NCI-H128 (cell line): ENCODE data around the gene SIGLEC15.
"Not testable (repeated sequence)": the region's sequence is repeated elsewhere in the genome, so short reads cannot be mapped to it uniquely, and the experiment has no call there.

Experiments used
- DNase-seq: peaks from one replicate; lab custom pipeline; 2025; ENCODE audit not compliant: unreplicated experiment; lab: John Stamatoyannopoulos, UW

SIGLEC15 gene, protein sequence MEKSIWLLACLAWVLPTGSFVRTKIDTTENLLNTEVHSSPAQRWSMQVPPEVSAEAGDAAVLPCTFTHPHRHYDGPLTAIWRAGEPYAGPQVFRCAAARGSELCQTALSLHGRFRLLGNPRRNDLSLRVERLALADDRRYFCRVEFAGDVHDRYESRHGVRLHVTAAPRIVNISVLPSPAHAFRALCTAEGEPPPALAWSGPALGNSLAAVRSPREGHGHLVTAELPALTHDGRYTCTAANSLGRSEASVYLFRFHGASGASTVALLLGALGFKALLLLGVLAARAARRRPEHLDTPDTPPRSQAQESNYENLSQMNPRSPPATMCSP

DNA sequence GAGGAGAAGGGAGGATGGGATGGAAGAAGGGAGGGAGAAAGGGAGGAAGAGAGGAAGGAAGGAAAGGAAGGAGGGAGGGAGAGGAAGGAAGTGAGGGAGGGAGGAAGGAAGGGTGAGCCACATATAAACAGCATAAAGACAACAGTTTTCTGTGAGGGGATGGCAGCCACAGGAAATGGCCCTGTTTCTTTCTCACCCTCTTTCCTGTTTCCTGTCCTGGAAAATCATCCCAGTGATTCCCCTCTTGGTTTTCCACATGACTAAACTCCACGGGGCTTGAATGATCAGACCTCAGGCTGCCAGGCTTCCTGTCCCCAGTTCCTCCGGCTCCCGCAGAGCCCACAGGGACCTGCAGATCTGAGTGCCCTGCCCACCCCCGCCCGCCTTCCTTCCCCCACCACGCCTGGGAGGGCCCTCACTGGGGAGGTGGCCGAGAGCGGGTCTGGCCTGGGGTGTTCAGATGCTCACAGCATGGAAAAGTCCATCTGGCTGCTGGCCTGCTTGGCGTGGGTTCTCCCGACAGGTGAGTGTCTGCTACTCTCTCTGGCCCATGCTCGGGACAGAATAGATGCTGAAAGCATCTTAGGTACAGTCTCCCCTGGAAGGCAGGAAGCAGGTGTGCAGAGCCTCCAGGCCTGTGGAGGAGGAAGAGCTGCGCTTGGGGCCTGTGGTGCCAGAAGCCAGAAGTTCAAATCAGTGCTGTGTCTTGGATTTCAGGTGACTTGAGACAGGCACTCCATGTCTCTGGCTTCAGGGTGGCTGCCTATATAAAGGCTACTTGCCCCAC, at the start of gene SIGLEC15:
Gene SIGLEC15, plus strand, starts transcription at position 418 of the 787 bp plus-strand sequence. Its CDS starts 54 bp downstream, at position 472.
- DNase-seq, result no peak

GRCh38 chr18:45775743-45776142, 49.7 kb upstream of the SIGLEC15 start:
- no peak for DNase-seq

GRCh38 chr18:45777393-45777792, 48.1 kb upstream of the SIGLEC15 start:
- no peak for DNase-seq

DNA sequence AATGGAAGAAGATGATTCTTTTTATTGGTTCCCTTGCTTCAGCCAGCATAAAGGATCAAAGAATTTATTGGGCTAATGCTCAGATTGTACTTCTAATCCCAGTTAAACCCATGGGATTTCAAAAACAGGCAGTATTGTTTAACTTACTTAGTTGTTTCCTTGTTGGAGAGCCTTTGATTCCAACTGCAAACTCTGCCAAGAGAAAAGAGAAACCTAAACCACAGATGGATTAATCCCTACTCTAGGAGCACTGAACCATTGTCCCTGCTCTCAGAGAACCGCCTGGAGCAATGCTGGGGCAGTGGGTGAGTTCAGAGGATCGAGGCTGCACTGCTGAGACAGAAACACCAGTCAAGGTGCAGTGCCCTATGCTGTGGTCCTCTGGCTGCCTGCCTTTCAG, 44.9 kb upstream of the SIGLEC15 start:
- DNase-seq, result no peak

DNA sequence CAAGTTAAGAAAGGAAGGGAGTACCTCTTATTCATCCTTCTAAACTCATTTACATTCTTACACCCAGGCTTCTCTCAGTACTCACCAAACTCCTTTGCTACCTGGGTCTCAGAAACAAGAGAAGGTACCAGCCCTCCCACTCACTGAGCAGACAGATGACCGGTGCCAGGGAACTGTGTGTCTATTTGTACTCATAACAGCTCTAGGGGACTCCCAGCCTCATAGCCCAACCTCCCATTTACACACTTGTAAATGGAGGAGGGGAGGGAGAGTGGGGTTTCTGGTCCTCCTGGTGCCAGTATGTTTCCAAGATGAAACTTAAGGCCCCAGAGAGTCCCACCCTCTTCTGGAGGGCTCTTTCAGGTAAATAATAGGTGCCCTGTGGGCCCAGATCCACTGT, 42.8 kb upstream of the SIGLEC15 start:
- no peak for DNase-seq

DNA sequence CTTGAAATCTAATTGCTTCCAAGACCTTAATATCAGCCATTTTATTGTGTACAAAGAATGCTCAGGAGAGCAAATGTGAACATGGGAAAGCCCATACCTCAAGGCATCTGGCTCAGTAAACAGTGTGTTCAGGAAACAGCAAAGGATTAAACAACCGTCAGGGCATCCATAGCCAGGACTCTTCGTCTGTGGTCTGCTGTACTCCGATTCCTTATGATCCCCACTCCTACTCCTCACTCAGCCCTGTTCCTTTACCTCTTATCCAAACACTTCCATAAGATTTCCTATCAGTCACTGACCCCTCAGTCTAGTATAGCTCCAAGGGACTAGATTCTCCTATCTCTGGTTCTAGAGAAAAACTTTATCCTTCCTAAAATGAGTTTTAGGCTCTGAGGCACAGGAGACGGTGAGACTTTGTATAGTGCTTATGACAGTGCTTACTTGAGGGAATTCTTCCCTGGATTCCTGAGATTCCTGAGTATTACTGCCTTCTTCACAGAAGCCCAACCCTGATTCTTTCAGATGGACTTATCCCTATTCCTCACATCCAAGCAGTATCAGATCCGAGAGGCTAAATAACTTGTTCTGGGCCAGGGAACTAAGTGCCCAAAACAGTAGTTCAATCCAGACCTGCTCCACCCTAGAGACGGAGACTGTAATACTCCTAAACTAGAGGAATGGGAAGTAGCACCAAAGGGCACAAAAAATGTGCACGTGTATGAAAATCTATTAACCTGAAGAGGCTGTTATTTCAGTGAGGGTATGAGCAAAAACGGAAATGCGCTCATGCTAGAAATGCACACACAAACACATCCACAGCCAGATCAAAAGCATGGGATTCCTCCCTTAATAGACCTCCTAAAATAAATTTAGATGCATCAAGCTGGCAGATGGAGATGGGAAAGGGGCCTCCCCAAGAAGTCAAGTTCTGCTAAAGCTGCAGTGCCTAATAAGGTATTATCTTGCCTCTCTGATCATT, 42.1 kb upstream of the SIGLEC15 start:
- no peak for DNase-seq

DNA sequence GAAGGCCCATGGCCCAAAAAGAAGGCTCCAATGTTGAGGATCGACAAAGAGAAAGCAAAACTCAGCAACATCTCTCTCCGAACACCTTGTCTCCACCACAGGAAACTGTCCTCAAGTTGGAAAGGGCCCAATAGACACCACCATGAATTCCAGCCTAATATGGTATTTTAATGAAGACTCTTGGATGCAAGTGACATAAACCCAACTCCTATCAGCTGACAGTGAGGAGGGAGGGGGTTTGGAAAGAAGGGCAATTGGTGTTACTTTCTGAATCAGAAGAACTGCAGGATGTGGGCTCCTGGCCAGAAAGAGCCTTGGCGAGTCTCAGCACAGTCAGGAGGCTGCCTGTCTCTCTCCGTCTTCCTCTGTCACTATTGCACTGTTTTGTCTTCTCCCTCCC, 40.3 kb upstream of the SIGLEC15 start:
- DNase-seq, result no peak

DNA sequence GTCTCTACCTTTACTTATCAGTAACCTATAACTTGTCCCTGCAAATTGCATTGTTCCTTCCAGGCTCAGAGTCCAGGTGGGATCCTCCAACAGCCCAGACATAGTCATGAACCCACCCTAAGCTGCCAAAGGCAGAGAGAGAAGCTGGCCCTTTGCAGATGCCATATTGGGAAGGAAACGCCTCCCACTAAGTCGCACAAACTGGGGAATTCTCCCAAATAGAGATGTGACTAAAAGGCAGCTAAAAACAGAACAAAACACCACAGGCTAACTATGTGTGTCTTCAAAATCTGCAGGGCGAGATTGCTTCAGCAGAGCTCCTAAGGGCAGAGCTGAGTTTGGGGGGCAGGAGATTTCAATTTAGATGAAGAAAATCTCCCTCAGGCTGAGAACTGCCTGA, 38.5 kb upstream of the SIGLEC15 start:
- no peak for DNase-seq

- no peak for DNase-seq
Observed at GRCh38 chr18:45787346-45787745, 38.1 kb upstream of the SIGLEC15 start.

- DNase-seq, result no peak
Observed at GRCh38 chr18:45788861-45789260, 36.6 kb upstream of the SIGLEC15 start.

DNA sequence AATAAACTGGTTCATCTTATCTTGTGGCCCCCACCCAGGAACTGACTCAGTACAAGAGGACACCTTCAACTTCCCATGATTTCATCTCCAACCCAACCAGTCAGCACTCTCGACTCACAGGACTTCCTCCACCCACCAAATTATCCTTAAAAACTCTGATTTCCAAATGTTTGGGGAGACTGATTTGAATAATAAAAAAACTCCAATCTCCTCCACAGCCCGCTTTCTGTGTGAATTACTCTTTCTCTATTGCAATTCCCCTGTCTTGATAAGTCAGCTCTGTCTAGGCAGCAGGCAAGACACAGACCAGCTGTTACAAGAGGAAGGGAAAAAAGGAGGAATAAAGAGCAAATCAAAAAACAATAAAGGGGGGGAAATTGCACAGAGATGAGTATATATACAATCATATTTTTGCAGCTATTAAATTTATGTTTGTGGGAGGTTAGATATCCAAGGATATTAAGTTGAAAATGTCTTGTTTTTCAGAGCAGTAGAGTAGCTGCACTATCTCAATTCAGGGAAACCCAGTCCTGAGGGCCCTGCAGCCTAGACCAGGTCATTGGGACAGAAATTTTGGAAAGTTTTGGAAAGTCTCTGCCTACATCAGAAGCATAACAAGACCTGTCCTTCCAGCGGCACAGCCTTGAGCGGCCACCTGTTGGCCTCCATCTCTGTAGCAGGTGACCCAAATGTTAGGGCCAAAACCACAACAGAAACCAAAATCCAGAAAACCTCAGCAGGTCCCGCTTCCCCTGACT, 32.8 kb upstream of the SIGLEC15 start:
- no peak for DNase-seq

DNA sequence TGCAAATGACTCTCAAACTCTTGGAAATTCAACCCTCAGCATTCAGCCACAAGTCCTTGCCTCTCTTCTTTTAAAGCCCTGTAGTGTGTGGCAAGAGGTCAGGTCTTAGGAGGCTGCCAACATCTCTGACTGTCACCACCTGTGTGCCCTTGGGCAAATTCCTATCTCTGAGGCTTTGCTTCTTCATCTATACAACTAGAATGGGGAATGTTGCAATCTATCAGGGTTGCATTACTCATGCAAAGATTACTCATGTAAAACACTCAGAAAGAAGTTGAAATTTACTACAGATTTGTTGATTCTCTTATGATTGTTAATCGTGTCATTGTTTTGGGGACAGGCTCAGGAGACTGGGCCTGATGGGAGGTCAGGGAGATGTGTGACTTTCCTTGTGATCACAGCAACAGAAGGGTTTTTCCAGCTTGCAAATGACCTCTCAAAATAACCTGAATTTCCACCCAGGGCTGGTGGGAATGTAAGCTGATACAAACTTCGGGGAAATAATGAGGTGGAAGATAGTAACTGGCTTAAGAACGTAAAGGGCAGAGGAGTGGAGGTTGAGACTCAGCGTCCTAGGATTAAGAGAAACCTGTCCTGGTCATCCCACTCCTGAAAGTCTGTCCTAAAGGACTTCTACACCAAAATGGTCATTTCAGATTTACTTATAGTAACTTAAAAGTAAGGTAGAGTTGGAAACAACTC, 32.1 kb upstream of the SIGLEC15 start:
- no peak for DNase-seq

DNA sequence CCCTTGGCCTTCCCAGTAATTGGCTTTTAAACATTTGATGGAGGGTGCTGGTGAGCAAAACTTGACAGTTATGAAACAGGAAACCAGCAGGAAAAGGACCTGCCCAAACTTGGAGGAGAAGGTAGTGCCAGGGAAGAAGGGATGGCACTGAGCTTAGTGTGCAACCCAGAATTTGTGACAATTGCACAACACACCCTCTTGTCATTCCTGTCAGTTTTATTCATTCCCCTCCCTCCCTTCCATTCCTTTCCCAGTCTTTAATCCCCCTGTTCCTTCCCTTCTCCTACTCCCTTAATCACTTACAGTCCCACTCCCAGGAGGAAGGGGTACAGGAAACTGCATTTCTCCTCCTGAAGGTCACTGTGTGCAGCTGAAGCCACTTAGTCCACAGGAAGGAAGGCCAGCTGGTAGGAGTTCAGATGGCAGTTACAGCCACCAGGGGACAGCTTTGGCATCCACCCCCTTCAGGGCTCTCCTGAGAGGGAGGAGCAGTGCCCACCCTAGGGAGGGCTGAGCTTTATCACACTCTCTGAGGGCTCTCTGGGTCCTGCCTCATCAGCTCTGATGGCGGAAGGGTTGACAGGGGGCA, 24.0 kb upstream of the SIGLEC15 start:
- DNase-seq, result no peak

- DNase-seq, result no peak
Observed at GRCh38 chr18:45802814-45803492, 22.5 kb upstream of the SIGLEC15 start.

GRCh38 chr18:45805551-45805950, 19.9 kb upstream of the SIGLEC15 start:
- no peak for DNase-seq

- no peak for DNase-seq
Observed at GRCh38 chr18:45806226-45806625, 19.2 kb upstream of the SIGLEC15 start.

- not testable (repeated sequence) for DNase-seq
Observed at GRCh38 chr18:45807144-45807543, 18.3 kb upstream of the SIGLEC15 start.

GRCh38 chr18:45814733-45815132, 10.7 kb upstream of the SIGLEC15 start:
- DNase-seq, result not testable (repeated sequence)

DNA sequence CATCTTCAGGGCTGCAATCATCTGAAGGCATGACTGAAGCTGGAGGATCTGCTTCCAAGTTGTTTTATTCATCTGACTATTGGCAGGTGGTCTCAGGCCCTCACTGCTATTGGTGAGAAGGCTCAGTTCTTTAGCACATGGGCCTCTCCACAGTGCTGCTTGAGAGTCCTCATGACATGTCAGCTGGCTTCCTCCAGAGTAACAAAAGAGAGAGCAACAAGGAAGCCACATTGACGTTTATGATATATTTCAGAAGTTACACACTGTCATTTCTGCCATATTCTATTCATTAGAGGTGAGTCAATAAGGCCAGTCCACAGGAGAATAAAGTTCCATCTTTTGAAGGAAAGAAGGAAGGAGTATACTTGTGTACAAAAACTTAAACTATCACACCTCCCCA, 7.9 kb upstream of the SIGLEC15 start:
- no peak for DNase-seq
